ENCODE measurements around the gene TSSK3.

- TF ChIP-seq CTCF (IDR thresholded peaks at IDR 0.05) = no peak
- TF ChIP-seq POLR2A (IDR thresholded peaks at IDR 0.05) = no peak
These were observed 11.8 kb downstream of the TSSK3 start for GRCh38 chr1:32373996-32374592.
